HG03095 (cell line): ENCODE results near the gene BRD3.

Experiments used
- ATAC-seq: cut with Tn5 transposase; IDR thresholded peaks from one replicate; pipeline ENCODE4 v1.9.1; 2021; ENCODE audit warnings: moderate library complexity; ENCODE audit not compliant: unreplicated experiment

The BRD3 gene

GRCh38 chr9:133981589-133981957 lies 86.3 kb downstream of the BRD3 start:
- ATAC-seq, result no peak

- ATAC-seq, result no peak
Observed at GRCh38 chr9:133980864-133981588, 86.8 kb downstream of the BRD3 start.
